AG04450 (cell line): ENCODE data around the gene SLC51B. TPM values are rescaled to one million over a fixed set of nuclear protein-coding genes. Genes with fewer than 3 reads are reported as not detected.
"Not testable (repeated sequence)": the region's sequence is repeated elsewhere in the genome, so short reads cannot be mapped to it uniquely, and the experiment has no call there.

Experiments used
- CTCF ChIA-PET: fragments of 300-600, 350-600 bp; formaldehyde crosslinking; extraction: SDS; loops from one replicate; lab custom pipeline; 2022; ENCODE audit warnings: antibody characterized with exemption, inconsistent platforms; lab: Charles Lee
- POLR2A ChIA-PET: fragments of 350-600 bp; formaldehyde crosslinking; extraction: SDS; loops from one replicate; lab custom pipeline; 2021; ENCODE audit warnings: antibody characterized with exemption, inconsistent platforms; lab: Yijun Ruan, JAX
- DNase-seq: peaks from one replicate; pipeline ENCODE4 v3.0.0-alpha.2; 2011; ENCODE audit warnings: low read depth, low spot score
- H3K27ac ChIP-seq: one replicate; pipeline ENCODE4 v1.5.1; 2012; ENCODE audit warnings: low read depth, low read length, control low read depth
- H3K27me3 ChIP-seq: one replicate; pipeline ENCODE4 v1.6.0; 2012; ENCODE audit warnings: low read length; ENCODE audit not compliant: control insufficient read depth, insufficient read depth
- H3K4me3 ChIP-seq: 2 replicates; pipeline ENCODE4 v1.5.1; 2011; ENCODE audit warnings: mild to moderate bottlenecking, low read depth, low read length, control low read depth
- H3K9me3 ChIP-seq: 2 replicates; pipeline ENCODE4 v1.5.1; 2012; ENCODE audit warnings: low read length; ENCODE audit not compliant: control insufficient read depth, insufficient read depth
- CTCF ChIP-seq: IDR thresholded peaks from 2 replicates; pipeline ENCODE4 v1.5.1; 2011; ENCODE audit warnings: low read depth, low read length, control low read depth, inconsistent platforms
- polyA plus RNA-seq: library from polyadenylated mRNA; depleted of rRNA; stranded (reverse); fragments of >200 nt; gene quantifications from 2 replicates; pipeline ENCODE4 v1.2.3, GENCODE V29; 2011

SLC51B gene
- polyA plus RNA-seq, 1 experiment = 0.61 TPM

- Histone ChIP-seq H3K9me3 (peaks cover 12% of the 10 kb centered on the region; the same call in 1 of the 2 replicates), H3K27me3 (peaks cover 16% of the 10 kb centered on the region)
- DNase-seq, POLR2A ChIA-PET, H3K27ac ChIP-seq, H3K4me3 ChIP-seq: not testable (repeated sequence)
- CTCF ChIA-PET = interaction anchor here (1.7 to 2.0 kb wide), 2 partner anchors 8 to 42 kb away, joined by 6 to 7 read pairs; no protein-coding TSS in a partner anchor
These were observed 30.6 kb downstream of the SLC51B start for GRCh38 chr15:65075607-65076395.

- no peak for DNase-seq
- peaks cover 12% of the 10 kb centered on the region; the same call in 1 of the 2 replicates for H3K9me3 ChIP-seq
- H3K27ac ChIP-seq = no peak within 1 kb of the TSS
- H3K27me3 ChIP-seq = peaks cover 16% of the 10 kb centered on the region
- POLR2A ChIA-PET = no interaction called here
- no peak for TF ChIP-seq CTCF
- CTCF ChIA-PET = interaction anchor here (1.7 to 3.0 kb wide), 2 partner anchors 21 to 43 kb away, joined by 7 to 33 read pairs; no protein-coding TSS in a partner anchor
- no peak within 1 kb of the TSS for H3K4me3 ChIP-seq
These were observed 31.5 kb downstream of the SLC51B start, which contains the start of gene KBTBD13 for GRCh38 chr15:65076486-65077290. Gene KBTBD13, plus strand, starts transcription at chr15:65076746. Its CDS starts 70 bp downstream, at chr15:65076816.

GRCh38 chr15:65077291-65077980 is 32.2 kb downstream of the SLC51B start:
- DNase-seq = no peak
- CTCF ChIA-PET = interaction anchor here (1.7 to 3.0 kb wide), 4 partner anchors 8 to 44 kb away, joined by 7 to 33 read pairs (median 16); partner anchors contain the start of gene RASL12
- Histone ChIP-seq H3K9me3 (peaks cover 12% of the 10 kb centered on the region; the same call in 1 of the 2 replicates), H3K4me3 (no peak overlapping the region), H3K27me3 (peaks cover 23% of the 10 kb centered on the region), H3K27ac (no peak overlapping the region)
- TF ChIP-seq CTCF = no peak
- POLR2A ChIA-PET = no interaction called here

- H3K27me3 ChIP-seq = peaks cover 23% of the 10 kb centered on the region
- H3K9me3 ChIP-seq = peaks cover 12% of the 10 kb centered on the region; the same call in 1 of the 2 replicates
- H3K27ac ChIP-seq = no peak overlapping the region
- no peak overlapping the region for H3K4me3 ChIP-seq
- CTCF ChIA-PET = interaction anchor here (0.5 to 3.0 kb wide), 5 partner anchors 9 to 196 kb away, joined by 5 to 33 read pairs (median 13); partner anchors contain the start of gene RASL12
- no peak for DNase-seq
- peak; percentile 56 for TF ChIP-seq CTCF
- POLR2A ChIA-PET = interaction anchor here (1.8 kb wide), 1 partner anchor 8 kb away, joined by 6 read pairs; no protein-coding TSS in a partner anchor
These were observed 32.8 kb downstream of the SLC51B start for GRCh38 chr15:65077981-65078352.
